GM18519 (cell line): ENCODE measurements around the gene HEYL.

Source experiments
- ATAC-seq: cut with Tn5 transposase; IDR thresholded peaks from one replicate; pipeline ENCODE4 v1.9.1; 2021; ENCODE audit warnings: mild to moderate bottlenecking, moderate library complexity; ENCODE audit not compliant: unreplicated experiment, low FRiP score

HEYL gene

GRCh38 chr1:39668111-39668510, 28.7 kb upstream of the HEYL start:
- ATAC-seq = no peak

- peak; percentile 60 for ATAC-seq
These were observed 27.3 kb upstream of the HEYL start for GRCh38 chr1:39666772-39667171.

- no peak for ATAC-seq
These were observed 24.1 kb upstream of the HEYL start for GRCh38 chr1:39663559-39663958.

- ATAC-seq = no peak
These were observed 23.4 kb upstream of the HEYL start for GRCh38 chr1:39662861-39663260.

- ATAC-seq = no peak
These were observed 20.1 kb upstream of the HEYL start for GRCh38 chr1:39659538-39659937.

- no peak for ATAC-seq
These were observed 19.7 kb upstream of the HEYL start for GRCh38 chr1:39659110-39659509.

GRCh38 chr1:39657923-39658485, 18.6 kb upstream of the HEYL start:
- ATAC-seq = no peak

GRCh38 chr1:39657402-39657801, 18.0 kb upstream of the HEYL start:
- ATAC-seq = no peak

- ATAC-seq = no peak
These were observed 16.9 kb upstream of the HEYL start for GRCh38 chr1:39656391-39656790.

- no peak for ATAC-seq
These were observed 16.3 kb upstream of the HEYL start for GRCh38 chr1:39655578-39656268.

GRCh38 chr1:39654291-39654690, 14.8 kb upstream of the HEYL start:
- ATAC-seq = no peak

GRCh38 chr1:39653546-39654031, 14.1 kb upstream of the HEYL start:
- ATAC-seq = no peak

GRCh38 chr1:39652554-39652953, 13.1 kb upstream of the HEYL start:
- ATAC-seq = no peak

GRCh38 chr1:39652105-39652504, 12.7 kb upstream of the HEYL start:
- no peak for ATAC-seq

GRCh38 chr1:39650431-39650830, 11.0 kb upstream of the HEYL start:
- ATAC-seq = no peak

GRCh38 chr1:39649636-39650185, 10.3 kb upstream of the HEYL start:
- ATAC-seq = no peak

GRCh38 chr1:39648496-39648895, 9.1 kb upstream of the HEYL start:
- ATAC-seq = no peak

- ATAC-seq = no peak
These were observed 7.8 kb upstream of the HEYL start for GRCh38 chr1:39647247-39647646.

GRCh38 chr1:39646232-39647081, 7.0 kb upstream of the HEYL start:
- no peak for ATAC-seq

- ATAC-seq = no peak
These were observed 6.1 kb upstream of the HEYL start for GRCh38 chr1:39645411-39646043.

GRCh38 chr1:39643705-39644104, 4.3 kb upstream of the HEYL start:
- no peak for ATAC-seq
